HG03039 (cell line): ENCODE results near the gene CFAP73.
"Not testable (repeated sequence)": the region's sequence is repeated elsewhere in the genome, so short reads cannot be mapped to it uniquely, and the experiment has no call there.

Experiments used
- ATAC-seq: cut with Tn5 transposase; IDR thresholded peaks from one replicate; pipeline ENCODE4 v1.9.1; 2021; ENCODE audit warnings: mild to moderate bottlenecking, moderate library complexity; ENCODE audit not compliant: unreplicated experiment

The CFAP73 gene

DNA sequence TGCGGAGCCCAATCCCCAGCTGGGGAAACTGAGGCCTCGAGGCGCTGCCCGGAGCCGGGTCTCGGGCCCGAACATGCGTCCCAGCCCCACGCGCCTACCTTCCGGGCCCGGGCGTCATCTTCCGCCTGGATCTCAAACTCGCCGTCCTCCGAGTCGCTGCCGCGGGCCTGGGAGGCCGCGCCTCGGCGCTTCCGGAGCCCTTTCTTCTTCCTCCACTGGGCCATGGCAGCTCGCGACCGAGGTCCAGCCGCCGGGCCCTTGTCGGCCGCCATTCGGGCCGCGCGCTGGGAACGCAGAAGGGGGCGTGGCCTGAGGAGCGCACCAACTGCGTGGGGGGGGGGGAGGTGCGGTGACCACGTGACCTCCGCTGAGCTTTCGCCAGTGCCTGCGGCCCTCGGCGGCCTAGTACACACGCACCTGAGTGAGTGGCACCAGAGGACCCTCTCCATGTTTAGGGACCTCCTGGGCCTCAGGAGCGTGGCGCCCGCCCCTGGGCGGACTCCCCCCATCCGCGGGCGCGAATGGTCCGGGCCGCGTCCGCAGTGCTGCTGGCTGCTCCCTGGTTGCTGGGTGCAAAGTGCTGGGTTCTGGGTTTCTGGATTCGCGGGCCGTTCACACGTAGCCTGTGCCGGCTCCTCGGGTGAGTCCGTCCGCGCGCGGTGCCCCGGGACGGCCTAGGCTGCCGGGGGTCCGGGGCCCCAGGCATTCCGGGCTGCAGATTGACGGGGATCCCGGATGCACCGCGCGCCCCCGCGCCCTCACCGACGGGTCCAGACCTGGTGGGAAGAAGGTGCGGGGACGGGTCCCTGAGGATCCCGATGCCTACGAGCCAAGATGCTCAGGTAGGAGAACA lies 35.9 kb downstream of the CFAP73 start, which contains the start of the genes DDX54 and RITA1:
Gene DDX54 (minus strand): TSS at position 299 of the 853 bp plus-strand sequence. CDS start 27 bp downstream, at position 272.
Gene RITA1 (plus strand): TSS at position 542 of the 853 bp plus-strand sequence. CDS start 1,026 bp downstream, outside the sequence.
- ATAC-seq, result peak; percentile 37

DNA sequence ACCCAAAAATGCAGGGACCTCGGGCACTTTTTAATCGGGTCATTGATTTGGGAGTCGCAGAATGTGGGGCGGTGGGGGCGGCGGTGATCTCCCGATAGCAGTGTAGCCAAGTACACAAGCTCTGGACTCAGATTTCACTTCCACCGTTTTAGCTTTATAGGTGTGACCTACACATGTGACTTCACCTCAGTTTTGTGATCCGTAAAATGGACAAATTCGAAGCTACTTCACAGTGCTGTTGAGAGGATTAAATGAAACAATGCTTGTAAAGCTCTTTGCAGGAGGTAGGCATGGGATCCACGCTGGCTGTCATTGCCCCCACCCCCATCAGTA lies 36.5 kb downstream of the CFAP73 start:
- no peak for ATAC-seq

DNA sequence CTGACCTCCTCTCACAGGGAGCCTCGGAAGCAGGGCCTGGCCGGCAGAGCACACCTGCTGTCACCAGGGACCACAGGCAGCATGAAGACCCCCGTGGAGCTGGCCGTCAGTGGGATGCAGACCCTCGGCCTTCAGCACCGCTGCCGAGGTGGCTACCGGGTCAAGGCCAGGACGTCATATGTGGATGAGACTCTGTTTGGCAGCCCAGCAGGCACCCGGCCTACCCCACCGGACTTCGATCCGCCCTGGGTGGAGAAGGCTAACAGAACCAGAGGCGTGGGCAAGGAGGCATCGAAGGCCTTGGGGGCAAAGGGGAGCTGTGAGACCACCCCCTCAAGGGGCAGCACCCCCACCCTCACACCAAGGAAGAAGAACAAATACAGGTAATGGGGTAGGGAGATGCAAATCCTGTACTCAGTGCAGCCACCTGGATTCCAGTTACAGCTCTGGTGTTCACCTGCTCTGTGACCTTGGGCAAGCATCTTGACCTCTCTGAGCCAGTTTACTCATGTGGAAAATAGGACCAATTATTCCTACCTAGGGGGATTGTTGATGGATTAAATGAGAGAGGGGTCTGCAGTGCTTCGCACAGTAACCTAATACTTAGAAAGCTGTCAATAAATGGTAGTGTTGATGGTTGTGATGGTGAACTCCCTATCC lies 37.3 kb downstream of the CFAP73 start:
- no peak for ATAC-seq

DNA sequence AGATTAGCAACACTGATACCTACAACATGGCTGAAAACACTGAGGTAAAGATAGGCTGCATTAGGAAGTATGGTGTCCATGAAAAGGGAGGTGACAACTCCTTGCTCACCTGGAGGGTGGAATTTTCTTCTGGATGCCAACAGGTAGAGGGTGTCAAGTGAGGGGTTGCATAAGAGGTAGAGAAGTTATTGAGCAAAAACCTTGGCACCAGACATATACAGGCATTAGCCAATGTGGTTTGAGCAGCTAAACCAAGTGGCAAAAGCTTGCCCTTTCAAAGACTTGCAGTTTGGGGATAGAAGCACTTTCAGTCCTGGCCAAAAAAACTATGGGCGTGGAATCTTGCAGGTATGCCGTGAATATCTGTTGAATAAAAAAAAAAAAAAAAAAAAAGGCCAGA lies 39.8 kb downstream of the CFAP73 start:
- ATAC-seq, result no peak

DNA sequence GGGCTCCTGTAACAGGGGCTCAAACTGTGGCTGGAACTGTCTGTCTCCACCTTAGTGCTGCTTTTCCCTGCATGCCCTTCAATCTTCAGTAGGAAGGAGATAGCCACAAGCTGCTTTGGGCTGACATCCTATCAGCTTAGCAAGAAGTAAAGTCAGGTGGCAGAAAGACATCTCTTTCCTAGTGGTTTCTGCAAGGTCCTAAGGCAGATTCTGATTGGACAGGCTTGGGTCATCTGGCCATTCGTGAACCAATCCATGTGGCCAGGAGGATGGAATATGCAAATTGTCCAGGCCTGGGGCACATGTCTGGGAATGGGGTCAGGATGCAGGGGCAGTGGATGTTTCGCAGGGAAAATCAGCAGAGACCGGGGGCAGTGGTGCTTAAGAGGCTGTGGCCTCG lies 41.2 kb downstream of the CFAP73 start:
- no peak for ATAC-seq

DNA sequence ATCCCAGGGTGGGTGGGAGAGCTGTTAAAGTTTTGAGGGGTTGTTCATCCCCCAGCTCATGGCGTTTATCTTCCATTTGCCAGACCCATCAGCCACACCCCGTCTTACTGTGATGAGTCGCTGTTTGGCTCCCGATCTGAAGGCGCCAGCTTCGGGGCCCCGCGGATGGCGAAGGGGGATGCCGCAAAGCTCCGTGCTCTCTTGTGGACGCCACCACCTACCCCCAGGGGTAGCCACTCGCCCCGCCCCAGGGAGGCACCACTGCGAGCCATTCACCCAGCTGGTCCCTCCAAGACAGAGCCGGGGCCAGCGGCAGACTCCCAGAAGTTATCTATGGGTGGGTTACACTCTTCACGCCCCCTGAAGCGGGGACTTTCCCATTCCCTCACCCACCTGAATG lies 41.7 kb downstream of the CFAP73 start:
- no peak for ATAC-seq

DNA sequence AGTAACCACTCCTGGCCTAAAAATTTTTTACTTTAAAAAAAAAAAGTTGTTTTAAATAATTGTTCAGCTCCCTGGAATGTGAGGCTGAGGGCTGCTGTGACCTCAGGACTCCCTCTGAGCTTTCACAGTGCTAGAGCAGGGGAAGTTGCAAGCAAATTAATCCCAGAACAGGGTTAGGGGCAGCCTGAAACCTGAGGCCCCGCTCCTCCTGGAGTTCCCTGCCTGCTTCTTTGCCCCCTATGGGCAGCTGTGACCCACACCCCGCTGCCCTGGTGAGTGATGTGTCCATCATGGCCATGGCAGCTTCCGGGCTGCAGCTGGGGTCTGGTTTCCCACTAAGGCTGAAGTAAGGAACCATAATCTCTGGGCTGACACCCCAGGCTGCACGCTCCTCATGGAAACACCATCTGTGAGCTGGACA lies 45.5 kb downstream of the CFAP73 start:
- ATAC-seq, result no peak

DNA sequence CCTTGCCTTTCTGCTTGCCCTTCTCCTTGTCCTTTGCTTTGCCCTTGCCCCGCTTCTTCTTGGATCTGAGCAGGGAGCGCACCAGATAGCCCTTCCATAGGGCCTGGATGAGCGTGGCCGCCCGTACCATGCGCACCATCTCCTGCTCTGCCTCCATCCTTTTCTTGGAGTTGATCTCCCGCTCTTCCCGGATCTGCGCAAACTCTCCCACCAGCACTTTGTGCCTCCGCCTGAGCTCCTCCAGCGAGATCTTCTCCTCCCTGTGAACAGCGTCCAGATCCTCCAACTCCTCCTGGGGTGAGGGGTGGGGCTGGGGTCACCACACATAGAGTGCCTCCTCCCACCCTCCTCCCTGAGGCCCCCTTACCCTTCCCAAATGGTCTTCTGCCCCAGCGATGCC lies 46.1 kb downstream of the CFAP73 start:
- no peak for ATAC-seq

DNA sequence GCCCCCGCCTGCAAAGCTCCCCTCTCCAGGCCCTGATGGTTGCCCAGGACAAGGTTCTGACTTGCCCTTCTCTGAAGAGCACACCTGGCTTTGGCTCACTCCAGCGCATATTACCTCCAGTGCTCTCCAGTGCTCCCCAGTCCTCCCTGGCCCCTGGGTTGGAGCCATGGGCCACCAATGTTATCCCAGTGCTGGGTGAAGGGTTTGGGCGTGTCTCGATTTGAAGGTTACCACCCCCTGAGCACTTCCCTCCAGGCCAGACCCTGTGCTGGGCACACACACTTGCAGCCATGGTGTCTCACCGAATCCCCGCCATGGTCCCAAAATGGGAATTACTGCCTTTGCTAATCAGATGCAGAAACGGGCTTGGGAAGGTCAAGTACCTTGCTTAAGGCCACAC lies 47.1 kb downstream of the CFAP73 start:
- no peak for ATAC-seq

DNA sequence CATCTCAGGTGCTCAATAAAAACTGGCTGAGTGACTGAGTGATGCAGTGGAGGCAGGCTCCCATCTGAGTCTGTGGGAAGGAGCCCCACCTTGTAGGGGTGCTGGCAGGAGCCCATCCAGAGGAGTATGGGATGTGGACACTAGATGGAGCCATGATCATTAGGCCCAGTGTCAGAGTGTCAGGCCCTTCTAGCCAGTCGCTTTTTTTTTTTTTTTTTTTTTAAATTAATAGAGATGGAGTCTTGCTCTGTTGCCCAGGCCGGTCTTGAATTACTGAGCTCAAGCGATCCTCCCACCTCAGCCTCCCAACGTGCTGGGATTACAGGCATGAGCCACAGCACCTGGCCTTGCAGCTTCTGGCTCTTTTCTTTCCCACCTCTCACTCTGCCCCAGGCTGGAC lies 47.5 kb downstream of the CFAP73 start:
- ATAC-seq, result no peak

DNA sequence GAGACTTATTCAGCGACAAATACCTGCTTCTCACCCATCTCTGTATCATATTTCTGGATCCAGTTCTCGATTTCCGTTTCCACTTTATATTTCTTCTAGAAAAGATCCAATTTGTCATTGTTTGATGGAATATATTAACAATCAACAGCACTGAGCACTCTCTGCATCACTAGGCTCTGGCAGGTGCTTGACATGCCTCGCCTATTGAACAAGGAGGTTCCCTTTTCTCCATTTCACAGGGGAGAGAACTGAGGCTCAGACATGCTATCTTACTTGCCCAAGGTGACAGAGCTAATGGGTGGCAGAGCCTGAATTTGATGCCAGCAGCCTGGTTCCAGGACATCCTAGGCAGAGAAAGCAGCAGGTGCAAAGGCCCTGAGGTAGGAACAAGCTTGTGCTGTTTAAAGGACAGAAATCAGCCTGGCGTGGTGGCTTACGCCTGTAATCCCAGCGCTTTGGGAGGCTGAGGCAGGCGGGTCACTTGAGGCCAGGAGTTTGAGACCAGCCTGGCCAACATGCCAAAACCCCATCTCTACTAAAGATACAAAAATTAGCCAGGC lies 48.1 kb downstream of the CFAP73 start:
- ATAC-seq, result no peak

DNA sequence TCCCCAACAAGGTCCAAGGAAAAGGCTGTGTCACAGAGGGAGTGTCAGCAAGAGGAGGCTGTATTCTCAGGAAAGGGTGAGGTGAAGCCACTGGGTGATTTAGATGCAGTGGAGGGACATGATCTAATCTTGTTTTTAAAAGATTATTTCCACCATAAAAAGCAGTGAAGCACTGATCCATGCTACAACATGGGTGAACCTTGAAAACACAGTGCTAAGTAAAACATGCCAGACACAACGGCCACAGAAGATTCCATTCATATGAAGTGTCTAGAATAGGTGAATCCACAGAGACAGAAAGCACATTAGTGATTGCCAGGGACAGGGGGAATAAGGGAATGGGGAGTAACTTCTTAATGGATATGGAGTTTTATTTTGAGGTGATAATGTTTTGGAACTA lies 48.8 kb downstream of the CFAP73 start:
- ATAC-seq, result no peak

DNA sequence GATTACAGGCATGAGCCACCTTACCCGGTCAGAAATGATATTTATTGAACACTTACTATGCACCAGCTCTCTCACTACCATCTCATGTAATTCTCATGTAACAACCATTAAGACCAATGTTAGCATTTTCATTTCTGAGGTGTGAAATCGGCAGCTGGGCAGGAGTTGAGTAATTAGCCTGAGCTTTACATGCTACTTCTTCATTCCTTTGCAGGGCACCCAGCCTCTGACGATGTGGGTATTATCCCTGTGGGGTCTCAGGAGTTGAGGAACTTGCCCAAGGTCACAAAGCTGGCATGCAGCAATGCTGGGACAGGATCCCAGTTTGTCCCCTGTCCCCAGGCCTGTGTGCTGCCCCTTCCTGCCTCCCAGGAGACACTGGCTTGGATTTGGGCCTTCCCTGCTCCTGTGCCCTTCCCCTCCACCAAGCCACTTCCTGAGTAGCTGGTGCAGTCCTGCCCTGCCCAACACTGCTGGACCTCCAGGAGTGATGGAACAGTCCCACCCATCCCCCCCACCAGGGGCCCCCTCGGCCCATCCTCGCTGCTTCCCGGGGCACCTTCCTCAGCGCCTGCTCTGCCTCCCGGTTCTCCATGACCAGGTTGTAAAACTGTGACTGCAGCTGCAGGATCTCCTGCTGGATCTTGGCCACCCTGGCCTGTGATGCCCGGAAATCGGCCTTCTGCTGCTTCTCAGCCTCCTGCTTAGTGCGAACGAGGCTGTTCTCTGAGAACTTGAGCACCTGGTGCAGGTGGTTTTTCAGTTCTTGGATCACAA lies 50.7 kb downstream of the CFAP73 start:
- ATAC-seq, result no peak

DNA sequence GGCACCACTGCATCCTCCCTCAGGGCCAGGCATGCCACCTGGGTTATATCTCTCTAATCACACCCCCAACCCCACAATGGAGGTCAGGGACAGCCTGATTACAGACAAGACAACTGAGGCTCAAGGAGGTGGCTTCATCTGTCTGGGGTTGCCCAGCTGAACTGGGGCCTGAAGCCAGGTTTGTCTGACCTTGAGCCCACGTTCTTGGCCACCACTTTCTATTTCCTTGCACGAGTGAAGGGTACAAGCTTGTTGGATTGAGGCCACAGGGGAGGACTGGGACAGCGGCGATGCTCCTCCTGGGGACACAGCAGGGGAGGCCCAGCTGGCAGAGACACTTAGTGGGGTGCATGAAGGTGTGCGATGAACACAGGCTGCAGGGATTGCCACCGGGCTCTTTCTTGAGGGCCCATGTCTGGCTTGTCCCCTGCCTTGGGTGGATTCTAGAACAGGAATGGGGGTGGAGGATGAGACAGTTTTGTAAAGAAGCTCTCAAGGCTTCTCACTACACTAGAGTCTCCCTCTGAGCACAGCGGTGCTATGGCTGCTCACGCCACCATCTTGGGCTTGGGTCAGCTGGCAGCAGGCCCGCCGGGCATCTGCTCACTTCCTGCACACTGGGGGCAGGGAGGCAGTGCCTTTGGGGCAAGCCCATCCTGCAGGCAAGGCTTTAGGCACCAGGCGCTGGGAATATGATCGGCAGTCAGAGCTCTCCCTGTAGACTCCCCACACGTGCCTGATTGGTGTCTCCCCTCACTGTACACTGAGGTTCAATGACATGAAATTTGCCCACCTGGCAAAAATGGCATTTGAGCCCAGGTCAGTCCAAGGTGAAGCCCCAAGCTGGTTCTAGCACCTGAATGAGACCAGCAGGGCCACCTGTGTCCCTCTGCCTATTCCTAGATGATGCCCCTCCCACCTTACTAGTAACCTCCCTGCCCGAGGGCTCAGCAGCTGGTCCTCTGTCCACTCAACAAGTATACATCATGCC lies 52.0 kb downstream of the CFAP73 start:
- ATAC-seq, result no peak

DNA sequence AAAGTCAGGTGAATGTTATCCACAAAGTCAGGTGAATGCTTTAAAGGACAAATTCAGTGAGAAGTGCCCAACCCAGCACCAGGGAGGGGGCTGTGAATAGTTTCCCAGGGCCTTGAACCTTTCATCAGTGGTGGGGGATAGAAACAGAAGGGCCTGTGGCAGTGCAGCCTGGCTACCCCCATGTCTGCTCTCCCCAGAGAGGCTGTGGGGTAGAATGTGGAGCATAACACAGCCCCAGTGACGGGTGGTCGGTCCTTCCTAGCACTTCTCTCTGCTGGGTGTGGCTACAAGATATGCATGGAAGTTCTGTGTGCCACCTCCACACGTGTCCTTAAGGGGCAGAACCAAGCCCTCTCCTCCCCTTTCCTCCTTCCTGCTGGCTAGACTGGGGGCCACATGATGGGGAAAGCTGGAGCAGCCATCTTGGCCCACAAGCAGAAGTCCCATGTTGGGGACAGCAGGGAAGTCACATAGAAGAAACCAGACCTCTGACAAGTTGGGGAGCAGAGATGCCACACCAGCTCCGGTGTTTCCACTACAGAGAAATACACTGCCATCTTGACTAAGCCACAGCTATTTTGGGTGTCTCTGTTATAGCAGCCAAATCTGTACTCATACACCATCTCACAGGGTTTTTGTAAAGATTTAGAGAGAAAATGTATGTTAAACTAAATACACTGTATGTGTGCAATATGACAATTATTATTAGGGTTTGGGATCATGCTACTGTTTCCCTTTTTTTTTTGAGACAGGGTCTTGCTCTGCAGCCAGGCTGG lies 53.0 kb downstream of the CFAP73 start:
- no peak for ATAC-seq

DNA sequence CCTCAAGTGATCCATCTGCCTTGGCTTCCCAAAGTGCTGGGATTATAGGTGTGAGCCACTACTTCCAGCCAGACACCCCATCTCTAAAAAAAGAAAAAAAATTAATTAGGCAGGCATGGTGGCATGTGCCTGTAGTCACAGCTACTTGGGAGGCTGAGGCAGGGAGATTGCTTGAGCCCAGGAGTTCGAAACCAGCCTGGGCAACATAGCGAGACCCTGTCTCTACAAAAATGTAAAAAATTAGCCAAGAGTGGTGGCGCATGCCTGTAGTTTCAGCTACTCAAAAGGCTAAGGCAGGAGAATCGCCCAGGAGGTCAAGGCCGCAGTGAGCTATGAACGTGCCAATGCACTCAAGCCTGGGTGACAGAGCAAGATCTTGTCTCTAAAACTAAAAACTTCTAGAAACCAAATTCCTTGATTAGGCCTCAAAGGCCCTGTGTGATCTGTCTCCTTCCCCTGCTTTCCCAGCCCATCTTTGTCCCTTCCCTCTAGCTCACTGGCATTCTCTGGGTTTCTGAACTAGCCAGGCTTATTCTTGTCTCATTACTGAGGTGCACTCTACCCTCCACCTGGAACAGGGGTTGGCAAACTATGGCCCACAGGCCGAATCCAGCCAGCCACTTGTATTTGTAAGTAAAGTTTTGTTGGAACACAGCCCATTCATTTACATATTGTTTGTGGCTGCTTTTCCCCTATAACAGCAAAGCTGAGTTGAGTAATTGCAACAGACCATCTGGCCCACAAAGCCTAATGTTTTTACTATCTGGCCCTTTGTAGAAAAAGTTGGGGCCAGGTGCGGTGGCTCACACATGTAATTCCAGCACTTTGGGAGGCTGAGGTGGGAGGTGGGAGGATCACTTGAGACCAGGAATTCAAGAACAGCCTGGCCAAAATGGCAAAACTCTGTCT lies 54.6 kb downstream of the CFAP73 start:
- ATAC-seq, result no peak

DNA sequence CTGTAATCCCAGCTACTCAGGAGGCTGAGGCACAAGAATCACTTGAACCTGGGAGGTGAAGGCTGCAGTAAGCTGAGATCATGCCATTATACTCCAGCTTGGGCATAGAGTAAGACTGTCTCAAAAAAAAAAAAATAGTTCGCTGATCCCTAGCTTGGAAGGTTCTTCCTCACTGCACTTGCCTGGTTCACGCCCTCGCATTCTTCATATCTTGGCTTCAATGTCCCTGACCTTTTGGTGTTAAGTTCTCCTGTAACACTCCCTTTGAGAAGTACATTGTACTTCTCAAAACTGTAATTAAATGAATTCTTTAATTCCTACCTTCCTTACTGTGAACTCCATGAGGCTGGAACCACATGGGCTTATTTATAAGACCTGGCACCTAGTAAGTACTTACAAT lies 55.3 kb downstream of the CFAP73 start:
- no peak for ATAC-seq

DNA sequence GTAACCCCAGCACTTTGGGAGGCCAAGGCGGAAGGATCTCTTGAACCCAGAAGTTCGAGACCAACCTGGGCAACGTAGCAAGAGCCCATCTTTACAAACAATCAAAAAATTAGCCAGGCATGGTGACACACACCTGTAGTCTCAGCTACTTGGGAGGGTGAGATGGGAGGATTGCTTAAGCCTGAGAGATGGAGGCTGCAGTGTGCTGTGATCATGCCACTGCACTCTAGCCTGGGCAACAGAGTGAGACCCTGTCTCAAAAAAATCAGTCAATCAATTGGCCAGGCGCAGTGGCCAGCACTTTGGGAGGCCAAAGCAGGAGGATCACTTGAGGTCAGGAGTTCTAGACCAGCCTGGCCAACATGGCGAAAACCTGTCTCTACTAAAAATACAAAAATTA lies 57.3 kb downstream of the CFAP73 start:
- ATAC-seq, result not testable (repeated sequence)
